HepG2 (cell line): ENCODE measurements around the gene PGA5. TPM values are rescaled to one million over a fixed set of nuclear protein-coding genes. Genes with fewer than 3 reads are reported as not detected.
A peak's percentile ranks its signal among the peaks of the same experiment; 100 is the strongest.

Experiments used
- ARNT2 ChIP-seq: sonication (generic); formaldehyde crosslinking; IDR thresholded peaks from 2 replicates; pipeline ENCODE4 v1.8.0; 2022; ENCODE audit warnings: mild to moderate bottlenecking, low read depth, missing genetic modification reagents, moderate library complexity
- FOXO1 ChIP-seq: sonication (generic); formaldehyde crosslinking; IDR thresholded peaks from 2 replicates; pipeline ENCODE4 v1.4.0; 2020; ENCODE audit warnings: missing genetic modification reagents
- HNRNPL ChIP-seq: fragments of 200-400 bp; formaldehyde crosslinking; IDR thresholded peaks from 2 replicates; pipeline ENCODE4 v1.6.1; 2017; ENCODE audit warnings: mild to moderate bottlenecking, low read depth, low read length
- HOXA3 ChIP-seq: sonication (generic); formaldehyde crosslinking; IDR thresholded peaks from 2 replicates; pipeline ENCODE4 v1.5.0; 2020; ENCODE audit warnings: missing genetic modification reagents
- KAT8 ChIP-seq: IDR thresholded peaks from 2 replicates; pipeline ENCODE4 v1.6.1; 2016; ENCODE audit warnings: missing genetic modification reagents, missing compliant biosample characterization
- NCOR1 ChIP-seq: fragments of 200-600 bp; sonication (generic); IDR thresholded peaks from 2 replicates; pipeline ENCODE4 v1.7.0; 2017; ENCODE audit warnings: antibody characterized with exemption, low read length, borderline replicate concordance
- THAP11 ChIP-seq: IDR thresholded peaks from 2 replicates; pipeline ENCODE4 v1.6.1; 2016; ENCODE audit warnings: missing biosample characterization, missing genetic modification reagents
- ZNF484 ChIP-seq: sonication (generic); formaldehyde crosslinking; IDR thresholded peaks from 2 replicates; pipeline ENCODE4 v1.5.1; 2020; ENCODE audit warnings: mild to moderate bottlenecking, low read depth, missing genetic modification reagents, borderline replicate concordance
- ZNF749 ChIP-seq: sonication (generic); formaldehyde crosslinking; IDR thresholded peaks from 2 replicates; pipeline ENCODE4 v1.8.0; 2022; ENCODE audit warnings: mild to moderate bottlenecking, missing genetic modification reagents, moderate library complexity, borderline replicate concordance
- ZSCAN21 ChIP-seq: sonication (generic); formaldehyde crosslinking; IDR thresholded peaks from 2 replicates; pipeline ENCODE4 v1.8.0; 2022; ENCODE audit warnings: mild to moderate bottlenecking, missing genetic modification reagents, moderate library complexity, borderline replicate concordance
- polyA plus RNA-seq, 8 experiments: library from polyadenylated mRNA; depleted of rRNA in 3 of 8; stranded (reverse) in 7 of 8; unstranded in 1 of 8; fragments of >200 nt; fragmentation: Illumina TruSeq in 4 of 8; extraction: Trizol in 4 of 8; gene quantifications; 2 replicates each; pipeline versions ENCODE4 v1.2.1 to v1.2.3, GENCODE V29; 2011 to 2016; ENCODE audit warnings: low read depth in 4 of 8, missing spikeins in 1 of 8, mixed read lengths in 1 of 8; ENCODE audit not compliant: insufficient read depth in 1 of 8
- total RNA-seq, 5 experiments: library from RNA; depleted of rRNA; stranded (reverse); fragments of >200 nt; fragmentation: Illumina TruSeq; extraction: Trizol; gene quantifications; 2 replicates each; pipeline ENCODE4 v1.2.3, GENCODE V29; 2016; ENCODE audit warnings: low read depth in 1 of 5
- TF ChIP-seq, protein P1 (sequence below): sonication (generic); formaldehyde crosslinking; IDR thresholded peaks from 2 replicates; pipeline ENCODE4 v1.8.1; 2023; ENCODE audit warnings: mild to moderate bottlenecking, missing genetic modification reagents, borderline replicate concordance
- TF ChIP-seq, protein P2 (sequence below): sonication (generic); formaldehyde crosslinking; IDR thresholded peaks from 2 replicates; pipeline ENCODE4 v1.8.1; 2023; ENCODE audit warnings: missing genetic modification reagents, inconsistent platforms, borderline replicate concordance

Gene PGA5
- total and polyA plus RNA-seq, 2 of the 13 experiments (the other 11 are each of a cell fraction or from before 2014, with no cell fraction given), result not detected

DNA sequence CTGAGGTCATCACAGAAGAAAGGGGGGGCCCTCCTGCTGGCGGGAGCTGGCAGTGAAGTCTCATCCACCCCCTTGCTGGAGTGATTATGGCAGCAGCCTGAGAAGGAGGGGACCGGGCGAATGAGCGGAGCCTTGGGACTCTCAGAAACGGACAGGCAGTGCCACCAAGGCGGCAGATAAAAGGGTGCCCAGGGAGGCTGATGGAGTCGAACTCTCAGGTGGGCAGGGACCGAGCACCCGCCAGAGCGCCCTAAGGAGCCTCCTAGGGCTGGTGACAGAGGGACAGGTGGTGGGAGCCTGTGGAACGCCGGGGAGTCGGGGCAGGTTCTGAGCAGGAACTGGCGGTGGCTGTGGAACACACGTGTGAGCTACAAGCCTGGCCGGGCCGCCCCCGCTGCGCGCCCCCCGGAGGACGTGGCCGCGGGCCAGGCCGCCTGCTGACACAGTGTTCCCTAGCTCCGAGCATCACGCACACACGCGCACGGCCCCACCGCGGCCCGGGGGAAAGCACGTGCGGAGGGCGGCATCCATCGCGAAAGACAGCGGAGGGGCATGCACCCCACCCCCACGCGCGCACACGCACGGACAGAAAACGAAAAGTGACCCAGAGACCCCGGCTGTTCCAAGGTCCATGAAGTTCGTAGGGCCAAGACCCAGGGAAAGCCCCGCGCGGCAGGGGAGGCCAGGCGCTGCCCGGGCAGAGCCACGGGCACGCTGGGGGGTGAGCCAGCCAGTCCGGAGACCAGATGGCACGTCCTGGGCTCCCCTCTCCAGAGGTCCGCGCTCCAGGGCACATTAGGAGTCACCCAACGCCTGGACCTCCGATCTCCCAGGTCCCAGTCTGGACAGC lies 53.1 kb downstream of the PGA5 start (continued):
- TF ChIP-seq, protein P1, sequence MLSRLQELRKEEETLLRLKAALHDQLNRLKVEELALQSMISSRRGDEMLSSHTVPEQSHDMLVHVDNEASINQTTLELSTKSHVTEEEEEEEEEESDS, result no peak
- TF ChIP-seq ZNF484, result no peak
- TF ChIP-seq, protein P2, sequence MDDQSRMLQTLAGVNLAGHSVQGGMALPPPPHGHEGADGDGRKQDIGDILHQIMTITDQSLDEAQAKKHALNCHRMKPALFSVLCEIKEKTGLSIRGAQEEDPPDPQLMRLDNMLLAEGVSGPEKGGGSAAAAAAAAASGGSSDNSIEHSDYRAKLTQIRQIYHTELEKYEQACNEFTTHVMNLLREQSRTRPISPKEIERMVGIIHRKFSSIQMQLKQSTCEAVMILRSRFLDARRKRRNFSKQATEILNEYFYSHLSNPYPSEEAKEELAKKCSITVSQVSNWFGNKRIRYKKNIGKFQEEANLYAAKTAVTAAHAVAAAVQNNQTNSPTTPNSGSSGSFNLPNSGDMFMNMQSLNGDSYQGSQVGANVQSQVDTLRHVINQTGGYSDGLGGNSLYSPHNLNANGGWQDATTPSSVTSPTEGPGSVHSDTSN (CRISPR knock-in tag), result no peak
- 0 out of 2 replicates have a peak, but pooled peaks have one; percentile 21 for TF ChIP-seq ZSCAN21 (CRISPR knock-in tag)
- 0 out of 2 replicates have a peak, but pooled peaks have one; percentile 8 for TF ChIP-seq HOXA3 (CRISPR knock-in tag)
- no peak; the same call in 1 of the 2 replicates for TF ChIP-seq FOXO1 (CRISPR knock-in tag)
- TF ChIP-seq HNRNPL, result peak; percentile 77
- TF ChIP-seq NCOR1, result no peak
- no peak for TF ChIP-seq ARNT2
- TF ChIP-seq THAP11 (CRISPR knock-in tag), result peak; percentile 31; the same call in 1 of the 2 replicates
- TF ChIP-seq KAT8 (CRISPR knock-in tag), result no peak
- TF ChIP-seq ZNF749 (CRISPR knock-in tag), result 0 out of 2 replicates have a peak, but pooled peaks have one; percentile 13
